ENCODE measurements around the gene CFLAR.
A peak's percentile ranks its signal among the peaks of the same experiment; 100 is the strongest.
"Not testable (repeated sequence)": the region's sequence is repeated elsewhere in the genome, so short reads cannot be mapped to it uniquely, and the experiment has no call there.

The CFLAR gene

DNA sequence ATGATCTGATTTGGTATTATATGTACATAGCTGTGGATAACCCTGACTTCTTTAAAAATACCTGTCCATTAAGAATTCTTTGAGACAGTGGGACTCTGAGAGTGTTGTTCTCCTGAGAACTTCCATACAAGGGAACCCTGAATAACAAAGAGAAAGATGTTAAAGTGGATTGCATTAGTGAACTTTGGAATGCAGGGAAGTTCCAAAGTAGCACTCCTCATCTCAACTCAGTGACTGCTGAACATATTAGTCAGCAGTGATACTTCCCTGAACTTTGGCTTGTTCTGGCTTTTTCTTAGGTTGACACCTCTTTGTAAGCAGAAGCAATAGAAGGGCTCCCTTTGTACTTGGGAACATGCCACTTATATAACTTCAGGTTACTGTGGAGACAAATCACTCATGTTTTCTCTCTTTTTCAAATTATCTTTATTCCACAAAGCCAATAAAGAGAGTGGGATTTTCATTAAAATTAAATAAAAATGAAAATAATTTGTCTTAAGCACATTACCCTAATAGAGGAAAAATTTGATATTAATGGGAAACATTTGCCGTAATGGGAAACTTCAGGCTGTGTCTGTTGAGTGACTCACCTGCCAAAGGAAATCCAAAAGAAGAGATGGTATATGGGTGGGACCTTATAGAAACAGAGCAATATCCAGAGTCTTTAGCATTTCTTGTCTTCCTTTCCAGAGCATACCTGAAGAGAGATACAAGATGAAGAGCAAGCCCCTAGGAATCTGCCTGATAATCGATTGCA lies 33.3 kb downstream of the CFLAR start:
- peak; percentile 57 to 84 (median 72) for DNase-seq

DNA sequence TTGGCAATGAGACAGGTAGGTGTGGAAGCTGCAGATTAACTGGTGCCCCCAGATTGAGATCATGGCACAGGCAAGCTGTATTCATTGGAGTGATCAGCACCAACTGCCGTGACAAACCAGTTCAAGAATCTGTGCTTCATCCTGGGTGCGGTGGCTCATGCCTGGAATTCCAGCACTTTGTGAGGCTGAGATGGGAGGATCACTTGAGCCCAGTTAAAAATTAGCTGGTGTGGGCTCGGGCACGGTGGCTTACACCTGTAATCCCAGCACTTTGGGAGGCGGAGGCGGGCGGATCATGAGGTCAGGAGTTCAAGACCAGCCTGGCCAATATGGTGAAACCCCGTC lies 33.8 kb downstream of the CFLAR start:
- DNase-seq: not testable (repeated sequence)

DNA sequence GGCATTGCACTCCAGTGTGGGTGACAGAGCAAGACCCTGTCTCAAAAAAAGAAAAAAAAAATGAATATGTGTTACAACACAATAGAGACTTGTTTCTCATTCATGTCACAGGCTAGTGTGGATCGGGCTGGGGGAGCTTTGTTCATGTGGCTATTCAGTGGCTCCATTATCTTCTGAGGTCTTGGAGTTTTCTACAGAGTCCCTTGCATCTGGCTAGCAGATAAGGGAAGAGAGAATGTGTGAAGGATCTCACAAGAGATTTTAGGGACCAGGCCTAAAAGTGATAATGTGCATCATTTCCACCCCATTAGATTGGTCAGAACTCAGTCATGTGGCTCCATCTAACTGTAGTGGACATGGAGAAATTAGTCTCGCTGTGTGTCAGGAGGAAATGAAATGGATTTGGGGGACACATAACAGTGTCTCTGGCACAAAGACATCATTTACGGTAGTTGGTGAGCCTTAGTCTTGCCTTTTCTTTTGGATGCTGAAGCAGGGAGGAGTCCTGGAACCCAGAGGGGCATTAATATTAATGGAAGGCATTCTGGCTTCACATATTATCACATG lies 34.6 kb downstream of the CFLAR start:
- no peak for DNase-seq

DNA sequence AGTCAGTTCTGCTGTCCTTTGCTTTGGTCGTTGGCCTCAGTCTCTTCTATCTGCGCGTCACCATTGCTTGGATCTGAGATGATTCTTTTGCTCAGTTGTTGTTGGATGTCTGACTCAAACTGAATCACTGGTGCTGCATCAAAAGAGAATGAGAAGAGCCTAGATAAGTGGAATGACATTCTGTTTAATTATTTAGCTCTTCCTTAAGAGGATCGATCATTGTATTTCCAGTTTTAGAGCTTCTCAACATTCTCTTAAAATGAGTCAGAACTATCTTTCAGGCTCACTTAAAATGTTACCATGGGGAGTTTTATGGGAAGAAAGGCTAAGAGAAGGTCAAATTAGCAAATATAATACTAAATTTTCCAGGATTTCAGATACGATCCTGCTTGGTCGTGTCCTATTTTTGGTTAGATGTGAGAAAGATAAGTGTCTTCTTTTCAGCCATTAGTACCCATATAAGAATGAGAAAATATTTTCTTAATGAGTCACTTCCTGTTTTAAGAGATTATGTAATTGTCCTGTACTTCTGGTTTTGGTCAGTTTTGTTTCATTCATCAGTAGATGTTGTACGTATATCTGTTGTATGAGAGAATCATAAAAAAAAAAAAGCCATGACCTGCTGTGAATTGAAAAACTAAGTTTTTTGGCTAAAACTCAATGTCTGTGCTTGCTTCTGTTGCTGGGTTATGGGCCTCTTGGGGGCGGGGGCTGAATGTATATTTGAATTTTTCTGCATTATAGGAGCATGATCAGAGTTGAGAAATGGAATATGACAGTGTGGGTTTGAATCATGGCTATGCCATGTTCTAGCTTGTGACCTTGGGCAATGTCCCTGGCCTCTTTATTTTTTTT lies 35.4 kb downstream of the CFLAR start:
- peak; percentile 48 to 90 (median 74) for DNase-seq

DNA sequence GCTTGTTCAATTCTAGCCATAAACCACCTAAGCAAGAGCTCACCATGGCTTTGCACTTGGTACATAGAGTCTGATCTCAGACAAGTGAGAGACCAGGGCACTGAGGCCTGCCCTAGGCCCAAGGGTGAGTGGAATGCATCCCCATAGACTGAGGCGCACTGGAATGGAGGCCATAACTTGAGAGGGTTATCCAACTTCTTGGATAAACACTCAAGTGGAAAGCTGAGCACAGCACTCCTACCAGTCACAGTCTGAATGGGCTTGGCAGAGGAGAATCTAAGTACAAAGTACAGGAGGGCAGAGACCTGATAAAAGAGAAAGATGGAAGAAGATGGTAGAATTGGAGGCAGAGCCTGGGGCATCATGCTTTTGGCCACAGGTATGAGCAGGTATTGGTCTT lies 36.6 kb downstream of the CFLAR start:
- no peak for DNase-seq

DNA sequence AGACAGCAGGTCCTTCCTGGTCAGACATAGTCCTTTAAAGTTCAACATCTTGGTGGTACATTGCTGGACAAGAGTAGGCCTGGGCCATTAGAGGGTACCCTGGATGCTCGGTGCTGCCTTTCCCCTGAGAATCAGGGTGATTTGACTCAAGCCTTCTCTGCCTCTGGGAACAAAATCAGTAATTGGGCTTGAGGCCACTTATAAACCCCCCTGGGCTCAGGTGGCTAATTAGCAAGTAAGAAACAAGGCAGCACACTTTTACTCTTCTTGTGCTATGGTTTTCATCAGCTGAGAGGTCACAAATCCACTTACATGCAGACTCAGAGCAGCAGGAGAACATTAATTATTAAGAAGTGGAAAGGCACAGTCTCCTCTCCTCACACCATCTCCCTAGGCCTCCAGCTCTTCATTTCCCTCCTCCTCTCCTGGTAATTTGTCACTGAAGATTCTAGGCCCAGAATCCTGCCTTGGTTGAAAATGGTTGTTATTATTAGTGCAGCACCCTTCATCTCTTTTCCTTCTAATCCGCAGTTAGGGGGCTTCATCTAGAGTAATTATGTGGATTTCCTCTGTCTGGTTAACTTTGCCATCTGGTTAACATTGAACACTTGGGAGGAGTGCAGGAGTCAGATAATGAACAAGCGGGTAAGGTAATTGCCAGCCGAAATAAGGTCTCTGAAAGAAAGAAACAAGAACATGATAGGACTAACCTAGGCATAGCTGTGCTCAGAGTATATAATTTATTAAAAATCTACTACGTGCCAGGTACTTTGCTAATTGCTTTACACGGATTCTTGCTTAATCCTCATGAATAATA lies 37.2 kb downstream of the CFLAR start:
- no peak for DNase-seq

DNA sequence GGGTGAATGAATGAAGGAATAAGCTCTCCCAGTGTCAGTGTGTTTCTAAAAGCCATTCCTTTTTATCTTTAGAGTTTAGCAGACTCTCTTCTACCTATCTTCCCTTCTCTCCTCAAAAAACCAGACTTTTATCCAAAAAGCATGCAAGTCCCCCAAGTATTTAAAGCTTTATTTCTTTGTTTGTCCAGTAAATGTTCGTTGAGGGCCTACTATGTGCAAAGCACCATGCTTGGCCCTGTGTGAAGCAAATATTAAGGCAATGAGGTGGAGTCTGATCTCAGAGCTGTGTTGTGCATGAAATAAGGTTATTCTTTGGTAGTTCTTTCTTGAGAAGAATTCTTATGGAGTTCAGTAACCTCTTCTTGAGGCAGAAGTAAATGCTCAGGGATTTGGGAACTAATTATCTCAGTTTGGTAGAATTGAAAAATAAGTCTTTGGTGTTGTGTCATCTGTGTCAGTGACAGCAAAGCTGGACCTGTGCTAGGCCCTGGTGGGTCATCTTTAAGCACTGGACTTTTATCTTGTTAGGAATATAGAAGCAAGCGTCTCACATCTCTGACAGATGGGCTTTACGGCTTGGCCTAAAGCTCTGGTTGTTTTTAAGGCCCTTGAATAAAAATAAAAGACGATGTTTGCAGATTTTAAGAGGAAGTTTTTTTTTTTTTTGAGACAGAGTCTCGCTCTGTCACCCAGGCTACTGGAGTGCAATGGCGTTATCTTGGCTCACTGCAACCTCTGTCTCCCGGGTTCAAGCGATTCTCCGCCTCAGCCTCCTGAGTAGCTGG lies 38.8 kb downstream of the CFLAR start:
- peak in 3 of 4 experiments; percentile 52 to 67 (median 60) for DNase-seq

DNA sequence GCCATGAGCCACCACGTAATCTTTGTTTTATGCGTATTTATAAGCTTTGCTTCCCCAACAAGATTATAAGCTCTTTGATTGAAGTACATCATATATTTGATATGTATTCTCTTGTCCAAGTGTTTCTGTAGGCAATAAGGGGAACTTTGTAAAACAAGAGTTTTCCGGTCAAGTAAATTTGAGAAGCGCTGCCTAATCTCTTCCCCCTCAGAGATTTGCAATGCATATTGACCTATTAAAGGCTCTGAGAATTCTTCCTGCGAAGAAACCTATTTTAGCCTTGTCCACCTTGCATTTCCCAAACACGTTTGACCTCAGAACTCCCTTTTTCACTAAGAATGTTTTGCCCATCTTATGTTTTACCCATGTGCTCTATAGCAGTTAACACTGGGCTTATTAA lies 40.1 kb downstream of the CFLAR start:
- peak; percentile 43 to 65 (median 54) for DNase-seq

DNA sequence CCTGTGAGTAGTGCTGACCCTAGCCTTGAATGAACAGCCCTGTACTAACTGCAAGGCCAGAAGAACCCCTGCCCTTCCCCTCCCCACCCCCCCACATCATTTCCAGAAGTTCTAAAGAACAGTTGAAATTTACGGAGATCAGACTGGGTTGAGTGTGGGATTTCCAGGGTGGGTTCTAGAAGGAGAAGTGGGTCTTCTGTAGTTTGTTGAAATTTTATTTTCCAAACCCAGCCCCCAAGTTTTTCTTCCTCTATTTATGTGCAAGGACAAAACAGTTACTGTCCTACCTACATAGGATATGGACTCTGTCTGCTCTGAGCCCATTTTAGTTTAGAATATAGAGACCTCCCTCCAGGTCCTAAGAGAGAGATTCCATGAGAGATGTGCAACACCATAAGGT lies 40.7 kb downstream of the CFLAR start:
- DNase-seq: peak in 2 of 4 experiments; percentile 51 to 54

DNA sequence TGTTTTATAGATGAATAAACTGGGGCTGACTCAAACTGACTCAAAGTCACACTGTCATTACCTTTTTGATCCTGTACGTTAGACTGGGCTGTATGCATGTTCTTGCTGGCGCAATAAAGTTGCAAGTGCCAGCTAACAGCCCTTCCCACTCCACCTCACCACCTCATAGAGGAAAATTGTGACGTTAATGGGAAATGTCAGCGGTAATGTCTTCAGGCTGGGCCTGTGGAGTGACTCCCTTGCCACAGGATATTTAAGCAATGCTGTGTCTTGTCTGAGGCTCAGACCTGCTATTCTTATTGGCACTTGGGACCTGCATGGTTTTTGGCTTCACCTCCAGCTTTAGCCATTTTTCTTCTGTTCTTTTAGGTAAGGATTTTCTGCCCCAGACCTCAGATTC lies 41.7 kb downstream of the CFLAR start:
- DNase-seq: peak; percentile 84 to 96 (median 88)

DNA sequence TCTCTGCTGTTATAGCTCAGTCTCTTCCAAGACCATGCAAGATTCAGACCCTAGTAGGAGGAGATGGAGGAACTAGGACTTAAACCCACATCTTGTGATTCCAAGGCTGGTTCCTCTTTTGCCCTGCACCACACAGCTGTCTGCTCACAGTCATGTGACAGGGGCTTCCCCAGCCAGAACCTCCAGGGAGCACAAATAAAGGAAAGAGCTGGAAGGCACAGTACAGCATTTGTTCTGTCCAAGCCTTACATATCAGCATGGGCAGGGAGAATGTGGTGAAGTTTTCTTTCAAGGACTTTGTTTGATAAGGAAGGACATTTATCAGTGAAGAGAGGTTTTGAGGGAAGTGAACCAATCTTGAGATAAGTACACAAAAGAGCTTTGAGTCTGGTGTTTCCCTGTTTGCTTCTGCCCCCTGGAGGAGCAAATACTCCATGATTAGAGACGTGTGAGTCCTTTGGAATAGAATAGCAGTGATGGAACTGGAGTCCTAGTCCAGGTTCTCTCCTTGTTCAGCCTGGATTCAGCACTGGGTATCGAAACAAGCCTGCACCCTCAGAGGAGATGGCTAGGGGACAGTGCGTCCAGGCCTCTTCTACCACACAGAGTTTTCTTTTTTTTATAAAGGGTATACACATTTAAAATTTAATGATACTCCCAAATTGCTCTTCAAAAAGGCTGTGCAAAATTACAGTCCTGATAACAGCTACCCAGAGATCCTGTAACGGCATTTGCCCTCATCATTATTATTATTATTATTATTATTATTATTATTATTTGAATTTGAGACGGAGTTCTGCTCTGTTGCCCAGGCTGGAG lies 42.4 kb downstream of the CFLAR start:
- peak; percentile 91 to 98 (median 96) for DNase-seq

DNA sequence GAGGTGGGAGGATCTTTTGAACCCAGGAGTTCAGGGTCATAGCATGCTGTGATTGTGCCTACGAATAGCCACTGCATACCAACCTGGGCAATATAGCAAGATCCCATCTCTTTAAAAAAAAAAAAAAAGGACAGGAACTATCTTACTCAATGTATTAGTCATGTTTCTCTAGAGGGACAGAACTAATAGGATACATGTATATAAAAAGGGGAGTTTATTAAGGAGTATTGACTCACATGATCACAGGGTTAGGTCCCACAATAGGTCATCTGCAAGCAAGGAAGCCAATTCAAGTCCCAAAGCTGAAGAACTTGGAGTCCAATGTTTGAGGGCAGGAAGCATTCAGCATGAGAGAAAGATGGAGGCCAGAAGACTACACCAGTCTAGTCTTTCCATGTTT lies 48.2 kb downstream of the CFLAR start:
- DNase-seq: peak in 2 of 4 experiments; percentile 30 to 54

DNA sequence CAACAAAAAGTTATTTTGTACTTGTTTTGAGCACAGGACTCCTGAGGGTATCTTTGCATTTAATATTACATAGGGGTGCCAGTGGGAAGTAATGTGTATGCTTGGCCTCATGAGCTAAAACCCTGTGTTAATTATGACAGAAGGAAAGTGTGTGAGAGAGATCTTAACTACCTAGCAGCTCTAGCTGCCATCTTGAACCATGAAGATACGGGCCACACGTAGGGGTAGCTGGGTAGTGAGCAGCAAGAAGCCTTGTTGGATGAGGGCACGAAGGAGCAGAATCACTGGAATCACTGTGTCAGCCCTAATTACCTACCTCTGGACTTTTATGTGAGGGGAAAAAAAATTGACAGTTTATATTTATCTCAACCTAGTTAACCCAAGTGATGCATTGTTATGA lies 51.6 kb downstream of the CFLAR start:
- no peak for DNase-seq

DNA sequence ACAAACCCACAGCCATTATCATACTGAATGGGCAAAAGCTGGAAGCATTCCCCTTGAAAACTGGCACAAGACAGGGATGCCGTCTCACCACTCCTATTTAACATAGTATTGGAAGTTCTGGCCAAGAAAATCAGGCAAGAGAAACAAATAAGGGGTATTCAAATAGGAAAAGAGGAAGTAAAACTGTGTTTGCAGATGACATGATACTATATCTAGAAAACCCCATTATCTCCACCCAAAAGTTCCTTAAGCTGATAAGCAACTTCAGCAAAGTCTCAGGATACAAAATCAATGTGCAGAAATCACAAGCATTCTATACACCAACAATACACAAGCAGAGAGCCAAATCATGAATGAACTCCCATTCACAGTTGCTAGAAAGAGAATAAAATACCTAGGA lies 52.5 kb downstream of the CFLAR start:
- DNase-seq: peak in 2 of 4 experiments; percentile 36 to 38

DNA sequence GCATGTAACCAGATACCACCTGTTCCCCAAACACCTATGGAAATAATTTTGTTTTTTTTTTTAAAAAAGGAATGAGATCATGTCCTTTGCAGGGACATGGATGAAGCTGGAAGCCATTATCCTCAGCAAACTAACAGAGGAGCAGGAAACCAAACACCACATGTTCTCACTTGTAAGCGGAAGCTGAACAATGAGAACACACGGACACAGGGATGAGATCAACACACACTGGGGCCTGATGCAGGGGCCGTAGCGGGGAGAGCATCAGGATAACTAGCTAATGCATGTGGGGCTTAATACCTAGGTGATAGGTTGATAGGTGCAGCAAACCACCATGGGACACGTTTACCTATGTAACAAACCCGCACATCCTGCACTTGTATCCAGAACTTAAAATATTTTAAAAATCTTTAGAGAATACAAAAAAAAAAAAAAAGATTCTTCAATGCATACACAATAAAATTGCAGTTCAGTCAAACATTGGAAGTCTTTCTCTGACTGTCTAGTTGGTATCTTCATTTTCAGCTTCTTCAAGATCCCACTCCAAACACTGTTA lies 55.4 kb downstream of the CFLAR start:
- no peak for DNase-seq

DNA sequence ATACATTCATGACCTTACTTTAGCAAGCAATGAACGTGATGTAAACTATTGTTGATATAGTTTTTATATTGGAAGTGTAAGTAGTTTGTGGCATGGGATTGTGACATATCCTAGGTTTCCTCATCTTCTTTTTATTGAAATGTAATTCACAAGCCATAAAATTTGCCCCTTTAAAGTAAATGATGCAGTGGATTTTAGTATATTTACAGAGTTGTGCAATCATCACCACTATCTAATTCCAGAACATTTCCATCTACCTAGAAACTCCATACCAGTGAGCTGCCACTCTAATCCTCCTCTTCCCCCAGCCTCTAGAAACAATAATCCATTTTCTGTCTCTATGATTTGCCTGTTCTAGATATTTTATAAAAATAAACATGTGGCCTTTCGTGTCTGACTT lies 56.3 kb downstream of the CFLAR start:
- DNase-seq: no peak

DNA sequence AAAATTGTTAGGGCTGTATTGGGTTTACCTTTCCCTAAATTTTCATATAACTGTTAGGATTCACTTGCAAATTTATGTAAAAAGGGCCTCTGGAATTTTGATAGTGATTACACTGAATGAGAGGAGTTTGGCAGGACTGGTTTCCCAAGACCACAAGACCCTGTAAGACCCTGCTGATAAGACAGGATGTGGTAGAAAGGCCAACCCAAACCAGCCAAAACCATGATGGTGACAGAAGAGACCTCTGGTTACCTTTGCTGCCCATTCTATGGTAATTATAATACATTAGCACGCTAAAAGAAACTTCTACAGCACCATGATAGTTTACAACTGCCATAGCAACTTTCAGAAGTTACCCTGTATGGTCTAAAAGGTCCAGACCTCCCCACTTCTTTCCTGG lies 58.7 kb downstream of the CFLAR start:
- DNase-seq: no peak

DNA sequence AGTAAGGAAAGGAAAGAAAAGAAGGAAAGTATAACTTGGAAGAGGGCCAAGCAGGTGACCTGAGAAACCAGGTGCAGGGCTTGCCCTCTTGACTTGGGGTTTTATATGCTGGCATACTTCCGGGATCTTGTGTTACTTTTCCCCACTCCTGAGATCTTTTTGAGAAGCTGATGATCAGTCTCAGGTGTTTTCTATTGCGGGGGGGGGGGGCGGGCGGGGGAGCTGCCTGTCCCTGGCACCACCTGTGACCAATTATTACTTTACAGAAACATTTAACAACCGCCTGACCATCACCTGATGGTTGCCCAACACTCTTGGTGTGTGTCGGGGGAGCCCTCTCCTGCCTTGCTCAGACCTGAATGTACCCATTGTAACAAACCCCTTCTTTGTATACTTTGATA lies 60.1 kb downstream of the CFLAR start:
- DNase-seq: no peak

DNA sequence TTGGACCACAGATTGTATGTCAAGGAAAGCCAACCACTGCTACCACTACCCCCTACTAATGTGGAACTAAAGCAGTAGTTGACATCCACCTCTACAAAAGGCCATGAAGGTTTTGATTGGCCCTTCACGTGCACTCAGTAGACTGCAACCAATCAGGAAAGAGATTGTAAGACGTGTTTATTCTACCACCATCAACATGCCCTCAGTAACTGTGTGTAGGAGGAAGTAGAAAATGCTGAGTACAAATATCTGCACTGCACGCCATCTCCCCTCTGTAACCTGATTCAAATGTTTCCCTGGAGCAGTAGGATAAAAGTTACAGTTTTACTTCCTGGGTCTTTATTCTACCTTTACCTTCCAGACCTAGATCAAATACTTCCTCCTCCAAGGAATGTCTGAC lies 64.0 kb downstream of the CFLAR start:
- peak; percentile 68 to 89 (median 78) for DNase-seq

DNA sequence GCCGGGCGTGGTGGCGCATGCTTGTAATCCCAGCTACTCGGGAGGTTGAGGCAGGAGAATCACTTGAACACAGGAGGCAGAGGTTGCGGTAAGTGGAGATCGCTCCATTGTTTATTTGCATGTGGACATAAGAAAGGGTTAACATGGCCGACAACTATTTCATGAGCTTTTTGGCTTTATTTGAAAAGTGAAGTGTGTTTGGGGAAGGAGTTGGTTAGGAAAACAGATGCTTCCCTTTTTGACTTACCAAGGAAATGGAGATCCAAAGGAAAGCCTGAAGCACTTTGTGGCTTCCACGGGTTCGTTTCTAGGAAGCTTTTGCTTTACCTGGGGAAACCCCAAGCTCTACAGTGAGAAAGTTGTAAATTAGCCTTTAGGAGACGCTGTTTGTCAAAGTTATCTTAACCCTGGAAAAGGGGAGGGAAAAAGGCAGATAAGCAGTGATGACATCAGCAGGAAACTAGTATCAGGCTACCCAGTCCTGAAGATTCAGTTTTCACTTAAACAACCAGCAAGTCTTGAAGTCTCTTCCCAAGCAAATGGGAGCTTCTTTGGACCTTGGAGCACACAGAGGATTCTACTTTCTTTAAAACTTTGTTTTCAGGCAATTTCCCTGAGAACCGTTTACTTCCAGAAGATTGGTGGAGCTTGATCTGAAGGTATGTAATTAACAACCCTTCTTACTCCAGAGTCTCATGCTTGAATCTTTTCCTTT lies 66.8 kb downstream of the CFLAR start, which contains the start of gene CASP10:
CASP10 (plus strand) TSS at position 492 of the 715 bp plus-strand sequence. CDS start 2,637 bp downstream, outside the sequence.
- DNase-seq: peak; percentile 77 to 89 (median 84)

All from suppressor macrophage (primary cell).